Activated CD8-positive, alpha-beta memory T cell treated with anti-CD3 and anti-CD28 coated beads, Interleukin-2, amount 50 U/mL, for 1 hour (primary cell): Measurements from ENCODE around the gene MPI.

Experiments used
- DNase-seq: peaks from one replicate; pipeline ENCODE4 v3.0.0-alpha.2; 2020; ENCODE audit errors: extremely low read depth

MPI gene

GRCh38 chr15:74889883-74890664 is at the start of gene MPI:
TSS of gene MPI (plus strand) at chr15:74890042. CDS start at chr15:74890074, 32 bp downstream.
- DNase-seq: peak; percentile 38

- no peak for DNase-seq
Measured at GRCh38 chr15:74840851-74841775, 48.7 kb upstream of the MPI start.

GRCh38 chr15:74841891-74842373 is 47.9 kb upstream of the MPI start:
- no peak for DNase-seq

GRCh38 chr15:74842581-74843444 is 47.0 kb upstream of the MPI start, which contains the start of gene ULK3:
TSS of gene ULK3 (minus strand) at chr15:74843156. CDS start at chr15:74843105, 51 bp downstream.
- peak; percentile 60 for DNase-seq

GRCh38 chr15:74843445-74843828 is 46.4 kb upstream of the MPI start:
- DNase-seq: no peak

- DNase-seq: no peak
Measured at GRCh38 chr15:74843891-74844299, 45.9 kb upstream of the MPI start.

- no peak for DNase-seq
Measured at GRCh38 chr15:74844319-74845207, 45.3 kb upstream of the MPI start.

GRCh38 chr15:74845208-74845568 is 44.7 kb upstream of the MPI start:
- no peak for DNase-seq

GRCh38 chr15:74845581-74845980 is 44.3 kb upstream of the MPI start:
- DNase-seq: no peak

- no peak for DNase-seq
Measured at GRCh38 chr15:74847432-74847831, 42.4 kb upstream of the MPI start.

GRCh38 chr15:74850393-74850792 is 39.4 kb upstream of the MPI start:
- DNase-seq: no peak

GRCh38 chr15:74851960-74852359 is 37.9 kb upstream of the MPI start:
- DNase-seq: no peak

- DNase-seq: no peak
Measured at GRCh38 chr15:74854453-74855022, 35.3 kb upstream of the MPI start.

GRCh38 chr15:74855857-74856256 is 34.0 kb upstream of the MPI start:
- DNase-seq: no peak

- no peak for DNase-seq
Measured at GRCh38 chr15:74856537-74856936, 33.3 kb upstream of the MPI start.

GRCh38 chr15:74857082-74857655 is 32.7 kb upstream of the MPI start:
- DNase-seq: no peak

GRCh38 chr15:74857671-74858368 is 32.0 kb upstream of the MPI start:
- no peak for DNase-seq

GRCh38 chr15:74858369-74858740 is 31.5 kb upstream of the MPI start:
- no peak for DNase-seq
